ENCODE data around the gene KCNAB2. TPM values are rescaled to one million over a fixed set of nuclear protein-coding genes. Genes with fewer than 3 reads are reported as not detected.

KCNAB2 gene
- total and polyA plus RNA-seq, 2 donors (not counting 1 experiment from before 2014, with no cell fraction given) = 90.7 to 143 TPM

DNA sequence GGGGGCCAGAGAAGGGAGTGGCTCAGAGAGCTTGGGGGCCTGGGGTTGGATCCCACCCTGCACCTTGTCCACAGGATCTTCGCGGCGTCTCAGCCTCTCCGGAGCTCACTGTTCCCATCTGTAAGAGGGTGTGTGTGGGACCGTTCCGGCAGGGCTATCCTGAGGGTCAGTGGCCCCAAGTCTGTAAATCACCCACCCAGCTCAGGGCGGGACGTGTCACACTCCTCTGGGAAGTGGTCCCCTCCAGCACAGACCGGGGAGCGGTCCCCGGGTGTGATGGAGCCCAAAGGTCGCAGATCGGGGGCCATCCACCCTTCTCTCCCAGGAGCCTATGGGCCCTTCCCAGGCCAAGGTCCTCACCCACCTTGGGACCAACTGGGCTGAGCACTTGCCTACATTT is 40.0 kb downstream of the KCNAB2 start:
- H3K9me3 Mint-ChIP-seq (ENCODE audit: insufficient read depth) = no peaks in the 10 kb centered on the region
- no peak for DNase-seq
- TF ChIP-seq EZH2 (IDR thresholded peaks at IDR 0.05; ENCODE audit: borderline replicate concordance, insufficient read depth, low read depth, low read length, poor library complexity, severe bottlenecking) = no peak
- TF ChIP-seq, protein P1, sequence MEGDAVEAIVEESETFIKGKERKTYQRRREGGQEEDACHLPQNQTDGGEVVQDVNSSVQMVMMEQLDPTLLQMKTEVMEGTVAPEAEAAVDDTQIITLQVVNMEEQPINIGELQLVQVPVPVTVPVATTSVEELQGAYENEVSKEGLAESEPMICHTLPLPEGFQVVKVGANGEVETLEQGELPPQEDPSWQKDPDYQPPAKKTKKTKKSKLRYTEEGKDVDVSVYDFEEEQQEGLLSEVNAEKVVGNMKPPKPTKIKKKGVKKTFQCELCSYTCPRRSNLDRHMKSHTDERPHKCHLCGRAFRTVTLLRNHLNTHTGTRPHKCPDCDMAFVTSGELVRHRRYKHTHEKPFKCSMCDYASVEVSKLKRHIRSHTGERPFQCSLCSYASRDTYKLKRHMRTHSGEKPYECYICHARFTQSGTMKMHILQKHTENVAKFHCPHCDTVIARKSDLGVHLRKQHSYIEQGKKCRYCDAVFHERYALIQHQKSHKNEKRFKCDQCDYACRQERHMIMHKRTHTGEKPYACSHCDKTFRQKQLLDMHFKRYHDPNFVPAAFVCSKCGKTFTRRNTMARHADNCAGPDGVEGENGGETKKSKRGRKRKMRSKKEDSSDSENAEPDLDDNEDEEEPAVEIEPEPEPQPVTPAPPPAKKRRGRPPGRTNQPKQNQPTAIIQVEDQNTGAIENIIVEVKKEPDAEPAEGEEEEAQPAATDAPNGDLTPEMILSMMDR (IDR thresholded peaks at IDR 0.05) = no peak
- Histone ChIP-seq H3K9me3 (ENCODE audit: control extremely low read depth in 1 of 3, control insufficient read depth in 2 of 3, insufficient read depth in 1 of 3, low read length in 2 of 3) (no peaks in the 10 kb centered on the region), H4K20me1 (ENCODE audit: control insufficient read depth, insufficient read depth, low read length, poor library complexity, severe bottlenecking) (peaks cover 13% of the 10 kb centered on the region), H3K4me3 (ENCODE audit: control extremely low read depth in 1 of 5, extremely low read depth in 1 of 5, insufficient read depth in 1 of 5, low read depth in 2 of 5, low read length in 4 of 5) (no peak overlapping the region), H3K27me3 (replicated peaks in 1 of 4; ENCODE audit: control extremely low read depth in 1 of 4, control insufficient read depth in 3 of 4, insufficient read depth in 4 of 4, low read length in 3 of 4) (no peaks in the 10 kb centered on the region), H2AFZ (ENCODE audit: insufficient read depth, low read depth, low read length, poor library complexity, severe bottlenecking) (no peak overlapping the region), H3K36me3 (replicated peaks in 1 of 2; ENCODE audit: control extremely low read depth in 1 of 2, control insufficient read depth in 1 of 2, extremely low read depth in 1 of 2, insufficient read depth in 2 of 2, low read length in 1 of 2) (peaks cover 0 to 37% of the 10 kb centered on the region in 2 experiments), H3K79me2 (ENCODE audit: control insufficient read depth, insufficient read depth, low read length) (no peaks in the 10 kb centered on the region), H3K4me2 (replicated peaks; ENCODE audit: low read depth, low read length, poor library complexity, severe bottlenecking) (no peak overlapping the region), H3K4me1 (ENCODE audit: control insufficient read depth in 2 of 2, insufficient read depth in 2 of 2, low read length in 2 of 2) (no peaks in the 10 kb centered on the region), H3K9ac (ENCODE audit: low read length) (no peak overlapping the region), H3K27ac (ENCODE audit: low read length in 2 of 2) (no peak overlapping the region)
- no peaks in the 10 kb centered on the region for H3K27me3 Mint-ChIP-seq
- ChIA-PET POLR2A (no interaction called here), CTCF (no interaction called here)
- ATAC-seq (ENCODE audit: low read depth) = no peak
- WGBS (ENCODE audit: insufficient coverage) = 98% methylated on average over 9 of the region's 13 CpGs
- H3K27ac Mint-ChIP-seq = no peak overlapping the region
- no peak overlapping the region for H3K4me3 Mint-ChIP-seq
- H3K4me1 Mint-ChIP-seq = no peaks in the 10 kb centered on the region
- intact Hi-C loops (cut with micrococcal nuclease) = no loop called here

DNA sequence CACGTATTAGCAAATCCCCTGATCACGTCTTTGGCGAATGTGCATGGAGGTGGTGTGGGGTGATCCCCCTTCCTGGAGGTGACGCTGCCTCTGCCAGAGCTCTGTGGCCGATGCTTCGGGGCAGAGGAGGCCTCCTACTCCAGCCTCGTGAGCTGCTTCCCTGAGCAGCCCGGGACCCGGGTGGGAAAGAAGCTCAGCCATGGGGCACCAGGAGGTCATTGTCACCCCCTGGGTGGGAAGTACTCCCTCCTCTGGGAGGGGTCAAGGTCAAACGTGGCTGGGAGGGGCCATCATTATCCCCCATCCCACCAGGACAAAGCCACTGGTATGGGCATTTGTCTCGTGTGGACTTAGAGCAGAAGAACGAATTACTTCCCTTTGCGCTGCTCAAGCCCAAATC is 40.7 kb downstream of the KCNAB2 start:
- Histone ChIP-seq H3K27me3 (replicated peaks in 1 of 4; ENCODE audit: control extremely low read depth in 1 of 4, control insufficient read depth in 3 of 4, insufficient read depth in 4 of 4, low read length in 3 of 4) (no peaks in the 10 kb centered on the region), H3K36me3 (replicated peaks in 1 of 2; ENCODE audit: control extremely low read depth in 1 of 2, control insufficient read depth in 1 of 2, extremely low read depth in 1 of 2, insufficient read depth in 2 of 2, low read length in 1 of 2) (peaks cover 0 to 40% of the 10 kb centered on the region in 2 experiments), H3K4me1 (ENCODE audit: control insufficient read depth in 2 of 2, insufficient read depth in 2 of 2, low read length in 2 of 2) (no peaks in the 10 kb centered on the region), H3K79me2 (ENCODE audit: control insufficient read depth, insufficient read depth, low read length) (no peaks in the 10 kb centered on the region), H4K20me1 (ENCODE audit: control insufficient read depth, insufficient read depth, low read length, poor library complexity, severe bottlenecking) (peaks cover 13% of the 10 kb centered on the region), H2AFZ (ENCODE audit: insufficient read depth, low read depth, low read length, poor library complexity, severe bottlenecking) (no peak overlapping the region), H3K9me3 (ENCODE audit: control extremely low read depth in 1 of 3, control insufficient read depth in 2 of 3, insufficient read depth in 1 of 3, low read length in 2 of 3) (no peaks in the 10 kb centered on the region), H3K4me3 (ENCODE audit: control extremely low read depth in 1 of 5, extremely low read depth in 1 of 5, insufficient read depth in 1 of 5, low read depth in 2 of 5, low read length in 4 of 5) (no peak overlapping the region), H3K4me2 (replicated peaks; ENCODE audit: low read depth, low read length, poor library complexity, severe bottlenecking) (no peak overlapping the region), H3K27ac (ENCODE audit: low read length in 2 of 2) (no peak overlapping the region), H3K9ac (ENCODE audit: low read length) (no peak overlapping the region)
- WGBS (ENCODE audit: insufficient coverage) = 96% methylated on average over 13 of the region's 13 CpGs
- DNase-seq (no peak), ATAC-seq (ENCODE audit: low read depth) (no peak)
- no peak overlapping the region for H3K4me3 Mint-ChIP-seq
- no peaks in the 10 kb centered on the region for H3K27me3 Mint-ChIP-seq
- CTCF ChIA-PET = no interaction called here
- H3K9me3 Mint-ChIP-seq (ENCODE audit: insufficient read depth) = no peaks in the 10 kb centered on the region
- H3K27ac Mint-ChIP-seq = no peak overlapping the region
- no peak for TF ChIP-seq EZH2 (IDR thresholded peaks at IDR 0.05; ENCODE audit: borderline replicate concordance, insufficient read depth, low read depth, low read length, poor library complexity, severe bottlenecking)
- TF ChIP-seq, protein P1 (IDR thresholded peaks at IDR 0.05) = no peak
- POLR2A ChIA-PET = no interaction called here
- intact Hi-C loops (cut with micrococcal nuclease) = no loop called here
- H3K4me1 Mint-ChIP-seq = no peaks in the 10 kb centered on the region
